Measurements from ENCODE around the gene CPNE8. TPM values are rescaled to one million over a fixed set of nuclear protein-coding genes. Genes with fewer than 3 reads are reported as not detected.

The CPNE8 gene
- total and polyA plus RNA-seq, 2 donors (not counting 1 experiment from before 2014, with no cell fraction given): 1.5 to 1.6 TPM

DNA sequence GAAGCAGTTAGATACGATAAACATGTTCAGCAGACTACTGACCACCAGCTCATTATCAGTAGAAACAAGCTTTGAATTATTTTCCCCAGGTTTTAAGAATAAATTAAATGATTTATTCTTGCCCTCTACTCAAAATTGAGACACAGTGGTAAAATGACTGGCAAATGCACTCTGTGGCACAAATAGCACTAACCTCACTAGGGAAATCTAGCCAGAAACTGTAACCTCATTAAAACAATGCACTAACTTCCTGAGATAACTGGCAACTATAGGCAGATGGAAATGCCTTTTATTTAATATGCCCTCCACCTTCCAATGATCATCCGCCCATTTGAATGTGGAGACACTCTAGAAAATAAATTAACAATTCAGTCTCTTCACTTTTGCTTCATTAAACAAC, 33.2 kb downstream of the CPNE8 start:
- no peak for DNase-seq
- Mint-ChIP-seq H3K9me3 (ENCODE audit: insufficient read depth) (no peaks in the 10 kb centered on the region), H3K27ac (no peak overlapping the region), H3K4me3 (no peak overlapping the region), H3K4me1 (no peaks in the 10 kb centered on the region), H3K27me3 (no peaks in the 10 kb centered on the region)
- TF ChIP-seq CTCF (IDR thresholded peaks at IDR 0.05) (no peak), EZH2 (IDR thresholded peaks at IDR 0.05; ENCODE audit: borderline replicate concordance, insufficient read depth, low read depth, low read length, poor library complexity, severe bottlenecking) (no peak)
- no peak for ATAC-seq (ENCODE audit: low read depth)
- Histone ChIP-seq H3K4me2 (replicated peaks; ENCODE audit: low read depth, low read length, poor library complexity, severe bottlenecking) (no peak overlapping the region), H3K4me3 (ENCODE audit: control extremely low read depth in 1 of 5, extremely low read depth in 1 of 5, insufficient read depth in 1 of 5, low read depth in 2 of 5, low read length in 4 of 5) (no peak overlapping the region), H3K79me2 (ENCODE audit: control insufficient read depth, insufficient read depth, low read length) (no peaks in the 10 kb centered on the region), H3K9ac (ENCODE audit: low read length) (no peak overlapping the region), H2AFZ (ENCODE audit: insufficient read depth, low read depth, low read length, poor library complexity, severe bottlenecking) (no peak overlapping the region), H3K9me3 (ENCODE audit: control extremely low read depth in 1 of 3, control insufficient read depth in 2 of 3, insufficient read depth in 1 of 3, low read length in 2 of 3) (no peaks in the 10 kb centered on the region), H3K4me1 (ENCODE audit: control insufficient read depth in 2 of 2, insufficient read depth in 2 of 2, low read length in 2 of 2) (no peaks in the 10 kb centered on the region), H3K36me3 (replicated peaks in 1 of 2; ENCODE audit: control extremely low read depth in 1 of 2, control insufficient read depth in 1 of 2, extremely low read depth in 1 of 2, insufficient read depth in 2 of 2, low read length in 1 of 2) (no peaks in the 10 kb centered on the region), H3K27me3 (replicated peaks in 1 of 4; ENCODE audit: control extremely low read depth in 1 of 4, control insufficient read depth in 3 of 4, insufficient read depth in 4 of 4, low read length in 3 of 4) (no peaks in the 10 kb centered on the region), H4K20me1 (ENCODE audit: control insufficient read depth, insufficient read depth, low read length, poor library complexity, severe bottlenecking) (no peaks in the 10 kb centered on the region), H3K27ac (ENCODE audit: low read length in 2 of 2) (no peak overlapping the region)
- ChIA-PET CTCF (no interaction called here), POLR2A (no interaction called here)
- intact Hi-C loops (cut with micrococcal nuclease): no loop called here
- WGBS (ENCODE audit: insufficient coverage): no CpG with 5 or more reads among the region's 2 CpGs

GRCh38 chr12:38869036-38869435, 36.4 kb downstream of the CPNE8 start:
- Histone ChIP-seq H3K4me2 (replicated peaks; ENCODE audit: low read depth, low read length, poor library complexity, severe bottlenecking) (no peak overlapping the region), H3K36me3 (replicated peaks in 1 of 2; ENCODE audit: control extremely low read depth in 1 of 2, control insufficient read depth in 1 of 2, extremely low read depth in 1 of 2, insufficient read depth in 2 of 2, low read length in 1 of 2) (no peaks in the 10 kb centered on the region), H2AFZ (ENCODE audit: insufficient read depth, low read depth, low read length, poor library complexity, severe bottlenecking) (no peak overlapping the region), H3K9me3 (ENCODE audit: control extremely low read depth in 1 of 3, control insufficient read depth in 2 of 3, insufficient read depth in 1 of 3, low read length in 2 of 3) (no peaks in the 10 kb centered on the region), H4K20me1 (ENCODE audit: control insufficient read depth, insufficient read depth, low read length, poor library complexity, severe bottlenecking) (no peaks in the 10 kb centered on the region), H3K27ac (ENCODE audit: low read length in 2 of 2) (no peak overlapping the region), H3K4me1 (ENCODE audit: control insufficient read depth in 2 of 2, insufficient read depth in 2 of 2, low read length in 2 of 2) (no peaks in the 10 kb centered on the region), H3K79me2 (ENCODE audit: control insufficient read depth, insufficient read depth, low read length) (no peaks in the 10 kb centered on the region), H3K27me3 (replicated peaks in 1 of 4; ENCODE audit: control extremely low read depth in 1 of 4, control insufficient read depth in 3 of 4, insufficient read depth in 4 of 4, low read length in 3 of 4) (no peaks in the 10 kb centered on the region), H3K9ac (ENCODE audit: low read length) (no peak overlapping the region), H3K4me3 (ENCODE audit: control extremely low read depth in 1 of 5, extremely low read depth in 1 of 5, insufficient read depth in 1 of 5, low read depth in 2 of 5, low read length in 4 of 5) (no peak overlapping the region)
- Mint-ChIP-seq H3K27me3 (no peaks in the 10 kb centered on the region), H3K4me3 (no peak overlapping the region), H3K27ac (no peak overlapping the region), H3K4me1 (no peaks in the 10 kb centered on the region), H3K9me3 (ENCODE audit: insufficient read depth) (no peaks in the 10 kb centered on the region)
- DNase-seq (no peak), ATAC-seq (ENCODE audit: low read depth) (no peak)
- intact Hi-C loops (cut with micrococcal nuclease): no loop called here
- ChIA-PET CTCF (no interaction called here), POLR2A (no interaction called here)
- no peak for TF ChIP-seq CTCF (IDR thresholded peaks at IDR 0.05)
- no peak for TF ChIP-seq EZH2 (IDR thresholded peaks at IDR 0.05; ENCODE audit: borderline replicate concordance, insufficient read depth, low read depth, low read length, poor library complexity, severe bottlenecking)

Data from B cell (primary cell).